HG03558 (cell line): Measurements from ENCODE around the gene OGDHL.

Experiments
- ATAC-seq: cut with Tn5 transposase; IDR thresholded peaks from one replicate; pipeline ENCODE4 v1.9.1; 2021; ENCODE audit warnings: moderate number of reproducible peaks; ENCODE audit not compliant: unreplicated experiment; ENCODE audit errors: extremely low read depth

The OGDHL gene

DNA sequence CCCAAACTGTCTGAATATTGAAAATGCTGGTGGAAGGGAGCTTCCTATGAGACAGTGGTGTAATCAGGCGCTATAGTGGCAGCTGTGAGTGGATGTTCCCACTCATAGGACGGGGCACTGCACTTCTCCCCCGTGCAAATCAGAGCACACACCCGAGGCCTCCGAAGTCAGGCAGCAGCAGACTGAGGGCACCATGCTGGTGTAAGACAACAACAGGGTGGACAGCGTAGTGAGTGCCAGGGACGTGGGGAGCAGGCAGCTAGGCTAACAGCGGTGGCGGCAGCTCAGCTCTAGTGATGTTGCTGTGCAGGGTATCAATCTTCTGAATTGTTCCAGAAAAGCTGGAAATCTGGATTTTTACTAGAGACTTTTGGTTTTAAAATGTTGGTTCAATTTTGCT, 63.4 kb downstream of the OGDHL start:
- no peak for ATAC-seq

DNA sequence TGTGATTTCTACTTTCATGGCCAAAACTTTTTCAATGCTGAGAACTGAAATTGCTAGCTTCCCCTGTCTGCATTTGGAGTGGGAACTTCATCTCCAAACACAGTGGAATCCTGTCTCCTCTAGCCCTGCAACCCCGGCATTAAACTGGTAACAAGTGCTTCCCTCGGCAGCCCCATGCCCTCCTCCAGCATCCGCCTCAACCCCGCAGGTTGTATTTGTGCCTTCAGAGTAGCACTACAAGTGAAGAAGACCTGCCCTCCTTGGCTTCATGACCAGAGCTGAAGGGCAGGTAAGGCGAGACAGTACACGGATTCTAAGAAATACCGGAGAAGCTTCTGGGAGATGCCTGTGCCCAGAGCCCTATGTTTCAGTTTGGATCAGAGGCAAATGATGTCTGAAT, 65.8 kb downstream of the OGDHL start:
- ATAC-seq: no peak

DNA sequence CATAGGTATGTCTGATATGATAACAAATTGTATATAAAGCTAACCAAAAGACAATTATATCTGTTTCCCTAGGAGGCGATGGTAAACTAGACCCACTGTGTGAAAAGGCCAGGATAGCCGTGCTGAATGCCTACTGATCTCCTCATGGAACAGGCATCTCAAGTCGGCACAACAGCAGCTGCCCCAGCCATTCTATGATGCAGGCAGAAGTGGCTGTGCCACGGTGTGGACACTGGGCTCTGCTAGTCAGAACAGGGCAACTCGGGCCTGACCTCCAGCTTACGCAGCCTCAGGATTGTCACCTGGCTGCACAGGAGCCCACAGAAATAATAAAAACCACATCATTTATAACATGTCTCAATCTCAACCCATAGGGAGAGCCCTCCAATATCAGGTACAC, 67.7 kb downstream of the OGDHL start:
- no peak for ATAC-seq

DNA sequence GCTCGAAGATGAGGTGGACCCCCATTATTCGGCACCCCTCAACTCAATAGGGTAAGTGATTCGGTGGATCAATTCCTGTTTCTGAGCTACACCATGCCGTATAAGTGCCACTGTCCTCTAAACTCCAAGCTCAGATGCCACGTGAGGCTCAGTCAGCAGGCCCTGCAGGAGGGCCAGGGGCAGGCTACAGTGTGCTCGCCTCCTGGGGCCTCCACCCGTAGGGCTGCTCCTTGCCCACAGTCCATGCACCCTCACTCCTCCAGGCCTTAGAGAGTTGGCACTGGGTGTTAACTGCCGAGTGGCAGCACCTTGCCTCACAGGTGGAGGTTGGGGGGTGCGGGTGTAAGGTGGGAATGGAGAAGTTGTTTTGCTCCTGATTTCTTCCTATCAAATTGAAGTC, 70.5 kb downstream of the OGDHL start:
- ATAC-seq: no peak

DNA sequence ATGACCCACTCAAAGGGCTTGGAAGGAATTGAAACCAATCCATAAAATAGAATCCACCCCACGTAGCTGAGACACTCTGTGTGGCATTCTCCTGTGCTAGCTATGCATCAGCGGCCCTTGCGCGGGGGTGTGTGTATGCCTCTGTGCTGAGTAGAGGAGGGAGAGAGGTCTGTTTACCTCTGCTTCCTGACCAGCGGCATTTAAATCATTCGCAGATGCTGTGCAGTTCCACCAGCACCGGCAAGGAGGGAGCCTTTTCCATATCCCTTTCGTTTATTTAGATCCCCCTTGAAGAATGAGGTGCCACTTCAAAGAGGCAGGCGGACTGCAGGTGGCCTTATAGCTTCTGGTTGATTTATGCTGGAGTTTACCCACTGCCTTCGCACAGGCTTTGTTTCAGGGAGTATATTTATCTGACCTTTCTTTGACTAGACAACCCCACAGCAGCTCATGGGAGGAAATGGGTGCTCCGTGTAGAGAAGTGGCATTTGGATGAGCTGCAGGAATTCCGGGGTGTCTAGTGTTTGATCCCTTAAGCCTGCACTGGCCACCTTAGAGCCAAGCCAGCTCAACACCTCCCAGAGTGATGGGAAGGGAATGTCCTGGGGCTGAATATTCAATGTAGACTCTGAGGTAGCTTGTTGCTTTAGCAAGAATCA, 71.3 kb downstream of the OGDHL start:
- no peak for ATAC-seq

DNA sequence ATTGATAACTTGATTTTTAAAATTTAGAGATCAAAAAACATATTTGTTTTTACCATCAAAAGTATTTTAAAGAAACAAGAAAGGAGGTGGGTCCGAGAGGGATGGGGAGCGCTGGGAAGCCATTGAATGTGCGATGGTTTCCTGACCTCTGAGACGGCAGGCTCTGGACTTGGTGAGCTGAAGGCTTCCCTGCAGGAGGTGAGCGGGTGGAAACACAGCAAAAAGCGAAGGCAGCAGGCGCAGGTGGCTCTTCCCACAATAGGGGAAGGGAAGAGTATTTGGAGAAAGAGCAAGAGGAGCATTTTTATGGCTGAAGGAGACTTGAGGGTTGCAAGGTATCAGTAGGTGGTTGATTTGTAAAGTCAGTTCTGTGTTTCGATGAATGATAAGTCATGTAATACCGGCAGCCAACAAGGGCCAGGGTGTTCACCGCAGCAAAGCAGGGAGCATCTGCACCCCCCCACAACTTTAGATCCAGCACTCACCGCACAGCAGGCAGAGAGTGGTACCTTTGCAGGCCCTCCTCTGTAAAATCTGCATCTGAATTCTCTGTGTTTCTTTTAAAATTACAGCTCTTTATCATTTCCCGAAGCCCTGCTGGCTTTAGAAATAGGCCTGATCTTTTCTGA, 72.1 kb downstream of the OGDHL start:
- no peak for ATAC-seq

DNA sequence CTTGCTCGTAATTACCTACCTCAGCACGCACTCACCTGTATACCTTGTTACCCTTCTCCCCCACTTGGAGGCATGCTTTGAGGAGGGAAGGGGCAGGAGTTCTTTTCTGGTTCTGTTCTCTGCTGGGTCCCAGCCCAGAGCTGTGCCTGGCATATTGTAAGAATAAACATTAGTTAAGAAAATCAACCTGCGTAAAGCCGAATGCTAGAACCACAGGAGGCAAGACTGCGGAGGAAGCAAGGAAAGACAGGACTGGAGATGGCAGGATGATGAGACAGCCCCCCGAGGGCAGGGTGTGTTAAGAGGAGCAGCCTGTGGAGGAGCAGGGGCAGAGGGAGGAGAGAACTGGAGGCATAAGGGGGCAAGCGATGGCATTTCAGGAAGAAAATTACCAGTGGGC, 73.2 kb downstream of the OGDHL start:
- no peak for ATAC-seq

DNA sequence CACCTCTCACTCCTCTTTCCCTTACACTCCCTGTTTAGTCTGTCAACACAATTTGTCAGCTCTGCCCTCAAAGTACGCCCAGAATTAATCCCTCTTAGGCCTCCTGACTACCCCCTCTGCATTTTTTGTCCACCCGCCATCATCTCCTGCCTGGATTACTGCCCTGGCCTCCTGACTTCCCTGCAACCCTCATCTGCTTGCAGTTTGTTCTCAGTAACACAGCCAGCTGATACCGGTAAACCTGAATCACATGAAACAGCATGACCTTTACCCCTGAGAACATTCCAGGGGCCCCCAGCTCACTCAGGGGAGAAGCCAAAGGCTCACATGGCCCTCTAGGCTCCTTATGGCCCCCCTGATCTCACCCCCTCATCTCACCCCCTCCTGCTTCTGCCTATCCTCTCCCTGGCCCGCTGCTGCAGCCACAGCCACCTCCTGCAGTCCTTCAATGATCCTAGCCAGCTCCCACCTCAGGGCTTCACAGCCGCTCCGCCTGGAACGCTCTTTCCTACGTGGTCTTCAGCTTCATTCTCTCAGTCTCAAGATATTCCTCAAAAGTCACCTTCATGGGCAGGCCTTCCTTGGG, 73.8 kb downstream of the OGDHL start:
- no peak for ATAC-seq

DNA sequence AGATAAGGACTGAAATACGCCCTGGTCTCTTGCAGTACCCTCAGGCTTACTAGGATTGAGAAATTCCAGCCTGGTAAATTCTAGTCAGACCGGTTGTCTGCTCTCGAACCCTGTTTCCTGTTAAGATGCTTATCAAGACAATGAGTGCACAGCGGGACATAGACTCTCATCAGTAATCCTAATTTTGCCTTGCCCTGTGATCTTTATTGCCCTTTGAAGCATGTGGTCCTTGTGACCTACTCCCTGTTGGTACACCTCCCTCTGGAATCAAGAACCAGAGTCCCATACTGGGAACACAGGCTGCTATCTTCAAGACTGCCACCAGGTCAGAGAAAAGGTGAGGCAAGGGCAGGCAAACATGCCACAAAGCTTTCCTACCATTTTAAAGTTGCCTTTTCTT, 75.5 kb downstream of the OGDHL start:
- ATAC-seq: no peak
